ENCODE data around the gene LRRC4C.

The LRRC4C gene

GRCh38 chr11:41413843-41414242, 45.6 kb downstream of the LRRC4C start:
- no peak for DNase-seq

GRCh38 chr11:41405812-41406211, 53.6 kb downstream of the LRRC4C start:
- DNase-seq: no peak

- DNase-seq: no peak
Measured at GRCh38 chr11:41404109-41404508, 55.3 kb downstream of the LRRC4C start.

- no peak for DNase-seq
Measured at GRCh38 chr11:41403458-41403857, 56.0 kb downstream of the LRRC4C start.

GRCh38 chr11:41400819-41401382, 58.6 kb downstream of the LRRC4C start:
- DNase-seq: no peak

GRCh38 chr11:41400124-41400523, 59.3 kb downstream of the LRRC4C start:
- DNase-seq: no peak

GRCh38 chr11:41399323-41399722, 60.1 kb downstream of the LRRC4C start:
- DNase-seq: no peak

- DNase-seq: no peak
Measured at GRCh38 chr11:41398175-41398574, 61.3 kb downstream of the LRRC4C start.

GRCh38 chr11:41394521-41395195, 64.8 kb downstream of the LRRC4C start:
- DNase-seq: no peak

GRCh38 chr11:41392596-41392995, 66.9 kb downstream of the LRRC4C start:
- no peak for DNase-seq

GRCh38 chr11:41389623-41390130, 69.8 kb downstream of the LRRC4C start:
- DNase-seq: no peak

- DNase-seq: no peak
Measured at GRCh38 chr11:41384329-41384728, 75.1 kb downstream of the LRRC4C start.

- DNase-seq: no peak
Measured at GRCh38 chr11:41383768-41384167, 75.7 kb downstream of the LRRC4C start.

GRCh38 chr11:41382927-41383326, 76.5 kb downstream of the LRRC4C start:
- no peak for DNase-seq

GRCh38 chr11:41379084-41379483, 80.4 kb downstream of the LRRC4C start:
- DNase-seq: no peak

- no peak for DNase-seq
Measured at GRCh38 chr11:41377709-41378394, 81.6 kb downstream of the LRRC4C start.

GRCh38 chr11:41351825-41352224, 107.6 kb downstream of the LRRC4C start:
- DNase-seq: no peak

GRCh38 chr11:41346042-41346441, 113.4 kb downstream of the LRRC4C start:
- DNase-seq: no peak

GRCh38 chr11:41334007-41334933, 125.2 kb downstream of the LRRC4C start:
- DNase-seq: no peak

- DNase-seq: no peak
Measured at GRCh38 chr11:41333357-41333756, 126.1 kb downstream of the LRRC4C start.

- DNase-seq: no peak
Measured at GRCh38 chr11:41328324-41328723, 131.1 kb downstream of the LRRC4C start.

GRCh38 chr11:41323446-41323845, 136.0 kb downstream of the LRRC4C start:
- DNase-seq: no peak

GRCh38 chr11:41320653-41321052, 138.8 kb downstream of the LRRC4C start:
- DNase-seq: no peak
